ENCODE data around the gene ADK. TPM values are rescaled to one million over a fixed set of nuclear protein-coding genes. Genes with fewer than 3 reads are reported as not detected.

ADK gene
- total and polyA plus RNA-seq, 2 donors (not counting 1 experiment from before 2014, with no cell fraction given), result 25.3 to 47.8 TPM

GRCh38 chr10:74163319-74164068 is 12.5 kb downstream of the ADK start:
- peak in 1 of 2 donors; percentile 17 for DNase-seq (ENCODE audit: low read depth in 2 of 2)
- no peak overlapping the region for H3K4me2 ChIP-seq (ENCODE audit: extremely low read depth, insufficient read depth, low read length)

DNA sequence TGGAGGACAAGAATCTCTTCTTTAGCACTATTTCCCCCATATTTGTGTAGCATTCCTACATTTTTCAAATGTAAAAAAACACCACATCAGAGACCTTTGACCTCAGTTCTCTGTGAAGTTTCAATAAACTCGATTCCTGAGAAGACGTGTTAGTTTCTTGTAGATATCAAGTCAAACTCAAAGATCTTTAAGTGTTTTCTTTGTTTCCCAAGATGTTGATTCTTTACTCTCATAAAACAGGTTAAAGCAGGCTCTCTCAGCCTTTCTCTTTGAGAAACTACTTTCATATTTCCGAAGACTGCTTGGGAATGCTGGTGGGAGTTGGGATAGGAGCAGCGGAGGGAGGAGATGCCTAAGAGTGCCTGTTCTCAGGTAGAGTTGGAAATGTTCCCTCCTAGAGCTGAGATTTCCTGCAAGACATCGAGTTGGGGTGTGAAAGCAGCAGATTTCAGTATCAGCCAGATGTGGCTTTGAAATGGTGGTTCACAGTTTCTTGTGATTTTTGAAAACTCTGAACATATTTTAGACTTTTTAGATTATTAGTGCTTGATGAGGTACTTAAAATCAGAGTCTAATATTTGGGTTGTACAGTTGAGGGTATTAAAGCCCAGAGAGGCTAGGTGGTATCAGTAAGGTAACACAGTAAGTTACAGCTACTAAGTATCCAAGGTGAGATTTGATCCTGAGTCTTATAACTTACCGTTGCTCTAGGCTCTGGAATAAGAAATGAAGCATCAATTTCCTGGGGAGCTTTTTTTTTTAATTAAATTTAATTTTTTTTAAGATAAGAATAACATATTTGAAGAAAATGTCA is 13.9 kb downstream of the ADK start:
- Histone ChIP-seq H3K4me1 (ENCODE audit: control insufficient read depth, extremely low read depth, insufficient read depth, low read length) (peaks cover 10% of the 10 kb centered on the region), H3K9me3 (ENCODE audit: control insufficient read depth, insufficient read depth, low read depth, low read length) (no peaks in the 10 kb centered on the region), H3K79me2 (ENCODE audit: control insufficient read depth, insufficient read depth, low read length) (no peaks in the 10 kb centered on the region), H4K20me1 (ENCODE audit: control insufficient read depth, extremely low read depth, insufficient read depth, low read length) (no peaks in the 10 kb centered on the region), H3K9ac (ENCODE audit: insufficient read depth, low read length) (no peak overlapping the region), H2AFZ (ENCODE audit: low read length) (peak overlapping the region; percentile 53), H3K27ac (ENCODE audit: insufficient read depth, low read length) (peak overlapping the region; percentile 52), H3K4me3 (replicated peaks in 1 of 4; ENCODE audit: control extremely low read depth in 1 of 4, insufficient read depth in 1 of 4, low read depth in 3 of 4, low read length in 4 of 4) (peak overlapping the region in 3 of 4 experiments; percentile 7 to 16 (median 16)), H3K27me3 (ENCODE audit: control insufficient read depth, insufficient read depth, low read length) (no peaks in the 10 kb centered on the region), H3K4me2 (ENCODE audit: extremely low read depth, insufficient read depth, low read length) (peak overlapping the region; percentile 88), H3K36me3 (ENCODE audit: control insufficient read depth, insufficient read depth, low read length) (no peaks in the 10 kb centered on the region)
- TF ChIP-seq EZH2 (IDR thresholded peaks at IDR 0.05; ENCODE audit: low read length, missing control alignments) (no peak), CTCF (conservative IDR thresholded peaks at IDR 0.05 in 1 of 2, IDR thresholded peaks at IDR 0.05 in 1 of 2; ENCODE audit: low read depth in 1 of 2, low read length in 2 of 2) (no peak)
- peak; percentile 18 to 33 for DNase-seq (ENCODE audit: low read depth in 2 of 2)

More at GRCh38 chr10:74163319-74164068, 12.5 kb downstream of the ADK start:
- Histone ChIP-seq H3K9me3 (ENCODE audit: control insufficient read depth, insufficient read depth, low read depth, low read length) (no peaks in the 10 kb centered on the region), H3K4me1 (ENCODE audit: control insufficient read depth, extremely low read depth, insufficient read depth, low read length) (peaks cover 10% of the 10 kb centered on the region), H2AFZ (ENCODE audit: low read length) (no peak overlapping the region), H3K36me3 (ENCODE audit: control insufficient read depth, insufficient read depth, low read length) (no peaks in the 10 kb centered on the region), H3K79me2 (ENCODE audit: control insufficient read depth, insufficient read depth, low read length) (no peaks in the 10 kb centered on the region), H4K20me1 (ENCODE audit: control insufficient read depth, extremely low read depth, insufficient read depth, low read length) (no peaks in the 10 kb centered on the region), H3K4me3 (replicated peaks in 1 of 4; ENCODE audit: control extremely low read depth in 1 of 4, insufficient read depth in 1 of 4, low read depth in 3 of 4, low read length in 4 of 4) (no peak overlapping the region), H3K27ac (ENCODE audit: insufficient read depth, low read length) (no peak overlapping the region), H3K27me3 (ENCODE audit: control insufficient read depth, insufficient read depth, low read length) (no peaks in the 10 kb centered on the region), H3K9ac (ENCODE audit: insufficient read depth, low read length) (no peak overlapping the region)
- TF ChIP-seq EZH2 (IDR thresholded peaks at IDR 0.05; ENCODE audit: low read length, missing control alignments) (no peak), CTCF (conservative IDR thresholded peaks at IDR 0.05 in 1 of 2, IDR thresholded peaks at IDR 0.05 in 1 of 2; ENCODE audit: low read depth in 1 of 2, low read length in 2 of 2) (no peak)

- no peaks in the 10 kb centered on the region for H3K9me3 ChIP-seq (ENCODE audit: control insufficient read depth, insufficient read depth, low read depth, low read length)
- DNase-seq (ENCODE audit: low read depth in 2 of 2), result peak; percentile 33 to 42
- TF ChIP-seq EZH2 (IDR thresholded peaks at IDR 0.05; ENCODE audit: low read length, missing control alignments), result no peak
- no peak overlapping the region for H3K27ac ChIP-seq (ENCODE audit: insufficient read depth, low read length)
- H3K79me2 ChIP-seq (ENCODE audit: control insufficient read depth, insufficient read depth, low read length), result no peaks in the 10 kb centered on the region
- H3K4me2 ChIP-seq (ENCODE audit: extremely low read depth, insufficient read depth, low read length), result peak overlapping the region; percentile 38
- no peaks in the 10 kb centered on the region for H3K36me3 ChIP-seq (ENCODE audit: control insufficient read depth, insufficient read depth, low read length)
- H3K27me3 ChIP-seq (ENCODE audit: control insufficient read depth, insufficient read depth, low read length), result no peaks in the 10 kb centered on the region
- H3K9ac ChIP-seq (ENCODE audit: insufficient read depth, low read length), result no peak overlapping the region
- H3K4me3 ChIP-seq (replicated peaks in 1 of 4; ENCODE audit: control extremely low read depth in 1 of 4, insufficient read depth in 1 of 4, low read depth in 3 of 4, low read length in 4 of 4), result no peak overlapping the region
- H4K20me1 ChIP-seq (ENCODE audit: control insufficient read depth, extremely low read depth, insufficient read depth, low read length), result no peaks in the 10 kb centered on the region
- H2AFZ ChIP-seq (ENCODE audit: low read length), result no peak overlapping the region
- peaks cover 10% of the 10 kb centered on the region for H3K4me1 ChIP-seq (ENCODE audit: control insufficient read depth, extremely low read depth, insufficient read depth, low read length)
Observed at GRCh38 chr10:74165530-74165901, 14.5 kb downstream of the ADK start.

Measured in fibroblast of lung (primary cell).